ENCODE measurements around the gene HIP1R.

HIP1R gene

DNA sequence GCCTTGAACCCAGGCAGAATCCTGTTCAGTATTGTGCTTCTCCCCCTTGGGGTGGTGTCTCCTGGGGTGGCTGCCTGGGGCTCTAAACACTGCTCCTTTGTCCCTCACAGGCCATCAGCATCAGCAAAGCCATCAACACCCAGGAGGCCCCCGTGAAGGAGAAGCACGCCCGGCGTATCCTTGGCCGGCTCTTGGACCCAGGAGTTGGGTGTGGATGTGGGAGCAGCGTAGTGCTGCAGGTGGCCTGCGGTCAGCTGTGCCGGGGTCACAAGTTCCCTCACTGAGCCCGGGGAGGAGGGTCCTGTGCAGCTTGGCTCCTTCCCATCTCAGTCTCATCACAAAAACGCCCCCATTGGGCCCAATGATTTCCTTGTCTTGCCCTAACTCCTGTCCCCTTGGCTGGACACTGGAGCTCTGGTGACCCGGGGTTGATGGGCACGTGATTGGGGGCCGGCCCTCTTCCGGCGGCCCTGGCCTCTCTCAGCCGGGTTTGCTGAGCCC is 12.7 kb downstream of the HIP1R start:
- DNase-seq: no peak

- DNase-seq: no peak
Measured at GRCh38 chr12:122848471-122849351, 13.5 kb downstream of the HIP1R start.

- DNase-seq: no peak
Measured at GRCh38 chr12:122849352-122850047, 14.2 kb downstream of the HIP1R start.

DNA sequence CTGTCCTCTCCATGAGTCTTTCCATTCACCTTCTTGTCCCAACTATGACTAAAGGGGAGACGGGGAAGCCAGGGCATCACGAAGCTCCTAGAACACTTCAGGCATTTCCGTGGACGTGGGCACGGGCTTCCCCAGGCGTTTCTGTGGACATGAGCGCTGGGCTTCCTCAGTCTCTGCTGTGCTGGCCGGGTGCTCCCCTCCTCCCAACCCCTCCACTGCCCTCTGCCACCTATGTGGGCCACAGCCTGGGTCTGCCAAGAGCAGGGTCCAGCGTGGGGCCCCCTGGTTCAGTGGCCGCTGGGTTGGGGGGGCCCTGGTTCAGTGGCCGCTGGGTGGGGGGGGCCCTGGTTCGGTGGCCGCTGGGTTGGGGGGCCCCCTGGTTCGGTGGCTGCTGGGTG is 14.8 kb downstream of the HIP1R start:
- DNase-seq: no peak

GRCh38 chr12:122850695-122851350 is 15.6 kb downstream of the HIP1R start:
- no peak for DNase-seq

DNA sequence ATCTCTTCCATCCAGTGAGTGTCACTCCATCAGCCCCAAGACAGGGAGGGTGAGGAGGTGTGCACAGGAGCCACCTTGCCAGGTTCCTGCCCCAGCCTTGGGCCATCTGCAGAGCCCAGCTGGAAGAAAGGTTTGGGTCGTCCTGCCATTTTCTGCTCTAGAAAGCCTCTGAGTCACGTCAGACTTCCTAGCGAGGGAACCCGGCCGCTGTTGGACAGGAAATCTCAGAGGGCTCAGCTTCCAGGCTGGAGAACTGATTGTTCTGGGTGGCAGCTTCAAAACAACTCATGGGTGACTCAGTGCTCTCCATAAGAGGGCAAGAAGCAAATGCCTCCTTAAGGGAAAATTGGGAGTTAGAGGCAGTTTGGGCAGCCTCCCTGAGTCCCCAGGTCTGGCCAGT is 16.6 kb downstream of the HIP1R start:
- no peak for DNase-seq

DNA sequence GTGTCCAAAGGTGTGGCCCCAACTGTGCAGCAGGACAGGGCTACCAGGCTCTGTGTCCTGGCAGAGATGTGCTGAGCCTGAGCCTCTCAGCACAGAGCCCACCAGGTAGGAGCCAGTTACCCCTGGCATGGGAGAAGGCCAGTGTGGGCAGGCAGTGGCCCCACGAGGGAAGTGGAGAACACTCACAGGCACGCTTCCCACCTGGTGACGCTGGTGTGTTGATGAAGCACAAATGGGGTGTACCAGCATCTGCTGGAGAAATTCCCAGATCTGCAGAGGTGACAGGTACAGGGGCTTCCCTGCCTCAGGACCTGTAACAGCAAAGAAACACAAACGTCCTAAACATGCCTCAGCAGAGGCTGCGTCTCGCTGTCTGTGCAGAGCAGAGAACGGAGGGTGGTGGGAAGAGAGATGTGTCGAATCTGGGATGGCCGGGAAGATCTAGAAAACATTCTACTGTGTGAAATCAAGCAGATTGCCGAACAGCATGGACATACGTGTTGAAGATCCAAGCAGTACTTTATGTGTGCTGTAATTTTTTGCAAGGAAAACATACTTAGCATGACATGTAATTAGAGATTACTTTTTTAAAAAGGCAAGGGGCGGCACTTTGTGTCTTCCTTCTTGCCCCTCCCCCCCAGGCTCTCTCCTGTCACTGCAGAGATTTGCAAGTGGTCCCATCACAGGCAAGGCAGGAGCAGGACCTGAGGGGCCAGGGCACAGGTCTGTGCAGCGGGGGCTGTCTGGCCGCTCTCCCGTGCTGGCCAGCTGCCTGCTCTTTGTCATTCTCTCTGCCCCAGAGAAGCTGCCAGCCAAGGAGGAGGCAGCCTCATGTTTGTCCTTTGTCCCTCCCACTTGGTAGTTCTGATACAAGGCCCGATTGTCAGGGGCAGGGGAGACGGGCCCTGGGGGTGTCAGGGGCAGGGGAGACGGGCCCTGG is 17.3 kb downstream of the HIP1R start:
- no peak for DNase-seq

DNA sequence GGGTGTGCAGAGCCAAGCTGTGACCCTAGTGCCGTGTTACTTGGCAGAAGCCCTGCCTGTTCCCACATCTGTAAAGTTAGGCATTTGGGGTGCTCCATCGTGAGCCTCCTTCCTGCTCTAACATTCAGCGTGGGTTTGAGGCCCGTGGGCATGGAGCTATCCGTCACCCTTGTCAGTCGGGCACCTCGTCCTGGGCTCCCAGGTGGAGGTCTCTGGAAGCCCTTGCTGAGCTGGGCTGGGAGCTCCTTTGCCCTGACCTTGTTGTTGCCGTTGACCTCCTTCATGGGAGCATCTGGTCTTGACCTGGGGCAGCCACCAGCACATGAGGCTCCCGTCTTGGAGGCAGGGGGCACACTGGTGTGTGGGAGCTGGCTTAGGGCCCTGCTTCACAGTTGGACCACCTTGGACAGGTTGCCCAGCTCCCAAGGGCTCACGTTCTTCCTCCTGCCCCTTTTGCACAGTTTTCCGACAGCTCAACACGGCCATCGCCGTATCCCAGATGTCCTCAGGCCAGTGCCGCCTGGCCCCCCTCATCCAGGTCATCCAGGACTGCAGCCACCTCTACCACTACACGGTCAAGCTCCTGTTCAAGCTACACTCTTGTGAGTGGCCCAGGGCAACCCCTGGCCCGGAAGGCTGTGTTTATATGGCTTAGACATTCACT is 18.5 kb downstream of the HIP1R start:
- DNase-seq: no peak

GRCh38 chr12:122854554-122854953 is 19.3 kb downstream of the HIP1R start:
- DNase-seq: no peak

DNA sequence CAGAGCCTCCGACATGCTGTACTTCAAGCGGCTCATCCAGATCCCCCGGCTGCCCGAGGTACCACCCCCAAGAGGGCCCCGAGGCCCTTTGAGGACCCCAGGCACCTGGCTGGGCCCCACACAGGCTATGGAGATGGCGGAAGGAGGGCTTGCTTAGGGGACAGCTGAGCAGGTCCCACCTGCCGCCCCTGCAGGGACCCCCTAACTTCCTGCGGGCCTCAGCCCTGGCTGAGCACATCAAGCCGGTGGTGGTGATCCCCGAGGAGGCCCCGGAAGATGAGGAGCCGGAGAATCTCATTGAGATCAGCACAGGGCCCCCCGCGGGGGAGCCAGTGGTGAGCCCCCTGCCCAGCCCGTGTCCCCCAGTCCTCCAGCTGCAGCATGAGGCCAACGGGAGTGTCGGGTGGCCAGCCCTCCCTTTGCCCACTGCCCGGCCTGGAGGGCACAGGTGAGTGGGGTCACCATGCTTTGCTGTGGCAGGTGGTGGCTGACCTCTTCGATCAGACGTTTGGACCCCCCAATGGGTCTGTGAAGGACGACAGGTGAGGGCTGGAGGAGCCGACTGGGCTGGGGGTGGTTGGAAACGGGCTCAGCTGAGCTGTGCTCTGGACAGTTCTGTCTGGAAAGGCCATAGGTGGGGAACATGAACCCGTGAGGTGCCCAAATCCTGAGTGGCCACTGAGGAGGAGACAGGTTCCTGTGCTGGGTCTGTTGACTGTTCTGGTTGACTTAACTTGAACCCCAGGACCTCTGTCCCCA is 20.0 kb downstream of the HIP1R start:
- DNase-seq: no peak

- DNase-seq: no peak
Measured at GRCh38 chr12:122855928-122856831, 20.9 kb downstream of the HIP1R start.

- no peak for DNase-seq
Measured at GRCh38 chr12:122856999-122857671, 21.9 kb downstream of the HIP1R start.

GRCh38 chr12:122858171-122858570 is 22.9 kb downstream of the HIP1R start:
- no peak for DNase-seq

GRCh38 chr12:122858591-122859302 is 23.5 kb downstream of the HIP1R start:
- no peak for DNase-seq

DNA sequence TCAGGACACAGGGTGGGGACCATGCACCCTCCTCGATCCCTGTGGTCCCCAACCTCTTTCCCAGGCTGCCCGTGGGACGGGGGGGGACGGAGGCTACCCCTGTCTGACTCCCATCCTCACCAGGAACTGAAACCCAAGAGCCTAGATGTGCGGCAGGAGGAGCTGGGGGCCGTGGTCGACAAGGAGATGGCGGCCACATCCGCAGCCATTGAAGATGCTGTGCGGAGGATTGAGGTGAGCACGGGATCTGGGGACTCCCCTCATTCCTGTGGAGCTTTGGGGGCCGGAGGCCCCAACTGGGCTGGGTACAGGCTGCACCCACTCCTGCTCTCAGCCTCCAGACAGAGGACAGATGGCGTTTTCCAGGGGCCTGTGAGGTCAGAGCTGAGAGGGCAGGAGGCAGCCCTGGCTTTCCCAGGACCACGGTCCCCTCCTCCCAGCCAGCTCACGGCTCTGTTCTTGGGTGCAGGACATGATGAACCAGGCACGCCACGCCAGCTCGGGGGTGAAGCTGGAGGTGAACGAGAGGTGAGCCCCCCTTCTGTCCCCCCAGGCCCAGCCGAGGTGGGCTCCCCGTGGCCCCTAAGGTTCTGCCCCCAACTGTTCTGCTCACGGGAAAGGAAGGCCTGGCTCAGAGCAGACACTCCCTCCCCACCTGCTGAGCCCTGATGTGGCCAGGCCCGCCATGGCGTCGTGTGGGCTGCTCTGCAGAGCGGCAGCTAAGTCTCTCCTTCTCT is 24.2 kb downstream of the HIP1R start:
- DNase-seq: no peak

GRCh38 chr12:122860040-122860853 is 25.0 kb downstream of the HIP1R start:
- peak; percentile 84 for DNase-seq

Measured in activated T-cell treated with anti-CD3 and anti-CD28 coated beads, Interleukin-2, amount 50 U/mL, for 1 hour (primary cell).